GM21367 (cell line): Measurements from ENCODE around the gene FMR1NB.
A peak's percentile ranks its signal among the peaks of the same experiment; 100 is the strongest.

ENCODE experiments used
- ATAC-seq: cut with Tn5 transposase; IDR thresholded peaks from one replicate; pipeline ENCODE4 v1.9.1; 2021; ENCODE audit not compliant: unreplicated experiment

Gene FMR1NB

GRCh38 chrX:148069759-148070503 lies 88.8 kb downstream of the FMR1NB start:
- peak; percentile 98 for ATAC-seq

- ATAC-seq, result no peak
Observed at GRCh38 chrX:148070504-148070877, 89.4 kb downstream of the FMR1NB start.
